GM23248 (cell line): ENCODE measurements around the gene NKAIN2. TPM values are rescaled to one million over a fixed set of nuclear protein-coding genes. Genes with fewer than 3 reads are reported as not detected.

Experiments used
- DNase-seq: peaks from one replicate; pipeline ENCODE4 v3.0.0-alpha.2; 2015
- H2AFZ ChIP-seq: fragments of 200-600 bp; sonication (generic); 2 replicates; pipeline ENCODE4 v1.6.1; 2016; ENCODE audit warnings: antibody characterized with exemption
- H3F3A ChIP-seq: fragments of 200-600 bp; sonication (generic); 2 replicates; pipeline ENCODE4 v1.6.1; 2016; ENCODE audit warnings: mild to moderate bottlenecking, antibody characterized with exemption, mixed run types; ENCODE audit not compliant: insufficient read depth
- H3K27ac ChIP-seq: fragments of 200-600 bp; sonication (generic); 2 replicates; pipeline ENCODE4 v1.5.1; 2016; ENCODE audit warnings: mild to moderate bottlenecking
- H3K27me3 ChIP-seq: fragments of 200-600 bp; sonication (generic); replicated peaks from 2 replicates; pipeline ENCODE4 v1.6.1; 2016; ENCODE audit warnings: mild to moderate bottlenecking; ENCODE audit not compliant: insufficient read depth
- H3K36me3 ChIP-seq: fragments of 200-600 bp; sonication (generic); 2 replicates; pipeline ENCODE4 v1.6.1; 2016; ENCODE audit warnings: low read depth, mild to moderate bottlenecking
- H3K4me1 ChIP-seq: fragments of 200-600 bp; sonication (generic); 2 replicates; pipeline ENCODE4 v1.6.1; 2016; ENCODE audit warnings: mild to moderate bottlenecking; ENCODE audit not compliant: insufficient read depth
- H3K4me2 ChIP-seq: fragments of 200-600 bp; sonication (generic); one replicate; pipeline ENCODE4 v1.6.1; 2016; ENCODE audit warnings: mild to moderate bottlenecking; ENCODE audit not compliant: unreplicated experiment
- H3K4me3 ChIP-seq: fragments of 200-600 bp; sonication (generic); 2 replicates; pipeline ENCODE4 v1.5.1; 2016; ENCODE audit warnings: mild to moderate bottlenecking
- H3K79me2 ChIP-seq: fragments of 200-600 bp; sonication (generic); 2 replicates; pipeline ENCODE4 v1.6.1; 2016; ENCODE audit warnings: mild to moderate bottlenecking; ENCODE audit not compliant: insufficient read depth
- H3K9ac ChIP-seq: fragments of 200-600 bp; sonication (generic); 2 replicates; pipeline ENCODE4 v1.6.1; 2016; ENCODE audit warnings: mild to moderate bottlenecking
- H3K9me2 ChIP-seq: fragments of 200-600 bp; sonication (generic); 2 replicates; pipeline ENCODE4 v1.6.1; 2016; ENCODE audit warnings: mixed run types, mild to moderate bottlenecking, moderate library complexity; ENCODE audit not compliant: insufficient read depth
- H3K9me3 ChIP-seq: fragments of 200-600 bp; sonication (generic); one replicate; pipeline ENCODE4 v1.6.1; 2017; ENCODE audit warnings: low read depth
- H4K20me1 ChIP-seq: fragments of 200-600 bp; sonication (generic); 2 replicates; pipeline ENCODE4 v1.6.0; 2016; ENCODE audit not compliant: insufficient read depth
- EZH2 ChIP-seq: fragments of 200-600 bp; sonication (generic); IDR thresholded peaks from 2 replicates; pipeline ENCODE4 v1.6.1; 2018; ENCODE audit warnings: antibody characterized with exemption, mild to moderate bottlenecking; ENCODE audit not compliant: insufficient read depth, poor library complexity, severe bottlenecking
- EZH2phosphoT487 ChIP-seq: fragments of 200-600 bp; sonication (generic); IDR thresholded peaks from 2 replicates; pipeline ENCODE4 v1.6.1; 2018; ENCODE audit warnings: antibody characterized with exemption, moderate library complexity, mild to moderate bottlenecking, low read depth; ENCODE audit not compliant: insufficient read depth
- WGBS, 2 experiments: methylation state at CpG; one replicate each; pipeline ENCODE4 v1.1.6; 2015 to 2017; ENCODE audit warnings: low lambda C conversion rate in 2 of 2, low coverage in 1 of 2; ENCODE audit errors: missing lambda C conversion rate in 2 of 2; 5-methylcytosine and 5-hydroxymethylcytosine counted together
- in situ Hi-C: fragments of 300-500 bp; cut with MboI; formaldehyde crosslinking; loops from 2 replicates; pipeline ENCODE4 v1.15.0; 2020
- polyA plus RNA-seq: library from polyadenylated mRNA; unstranded; fragments of >200 nt; fragmentation: Nextera tagmentation; extraction: Ambion mirVana; gene quantifications from 2 replicates; pipeline ENCODE4 v1.2.1, GENCODE V29; 2016
- total RNA-seq: library from RNA; depleted of rRNA; stranded (reverse); fragments of >200 nt; shearing (Covaris generic); gene quantifications from 2 replicates; pipeline ENCODE4 v1.2.3, GENCODE V29; 2014

The NKAIN2 gene
- total and polyA plus RNA-seq, 2 experiments from 2014 or later = not detected

- H2AFZ ChIP-seq = no peak overlapping the region
- H3K27ac ChIP-seq = no peak overlapping the region
Observed at GRCh38 chr6:124066946-124067552, 263.4 kb downstream of the NKAIN2 start.

GRCh38 chr6:124069230-124069950, 265.7 kb downstream of the NKAIN2 start:
- Histone ChIP-seq H3K79me2 (no peaks in the 10 kb centered on the region), H3K27ac (no peak overlapping the region), H3K9me2 (no peaks in the 10 kb centered on the region), H3K27me3 (no peaks in the 10 kb centered on the region), H3F3A (no peaks in the 10 kb centered on the region), H3K4me2 (no peak overlapping the region), H2AFZ (no peak overlapping the region), H3K36me3 (no peaks in the 10 kb centered on the region), H3K9me3 (no peaks in the 10 kb centered on the region), H3K4me3 (no peak overlapping the region), H3K9ac (no peak overlapping the region), H3K4me1 (no peaks in the 10 kb centered on the region), H4K20me1 (no peaks in the 10 kb centered on the region)
- in situ Hi-C loops = no loop called here
- 35 to 39% methylated on average over 5 of the region's 5 CpGs for WGBS, 2 experiments
- TF ChIP-seq EZH2phosphoT487 (no peak), EZH2 (no peak)
- no peak for DNase-seq

More at GRCh38 chr6:124066946-124067552, 263.4 kb downstream of the NKAIN2 start:
- H3K9me2 ChIP-seq = no peaks in the 10 kb centered on the region
- H3K9ac ChIP-seq = no peak overlapping the region
- H3K4me2 ChIP-seq = no peak overlapping the region
- H3K36me3 ChIP-seq = no peaks in the 10 kb centered on the region
- 14 to 18% methylated on average over 6 of the region's 6 CpGs for WGBS, 2 experiments
- TF ChIP-seq EZH2 (no peak), EZH2phosphoT487 (no peak)
- no peaks in the 10 kb centered on the region for H4K20me1 ChIP-seq
- H3K4me3 ChIP-seq = no peak overlapping the region
- H3F3A ChIP-seq = no peaks in the 10 kb centered on the region
- no peak for DNase-seq
- H3K9me3 ChIP-seq = no peaks in the 10 kb centered on the region
- H3K4me1 ChIP-seq = no peaks in the 10 kb centered on the region
- no peaks in the 10 kb centered on the region for H3K79me2 ChIP-seq
- in situ Hi-C loops = no loop called here
- no peaks in the 10 kb centered on the region for H3K27me3 ChIP-seq

GRCh38 chr6:124073021-124073420, 269.4 kb downstream of the NKAIN2 start:
- Histone ChIP-seq H3K4me1 (no peaks in the 10 kb centered on the region), H3K27ac (no peak overlapping the region), H3K4me2 (no peak overlapping the region), H3K36me3 (no peaks in the 10 kb centered on the region), H3K27me3 (no peaks in the 10 kb centered on the region), H3F3A (no peaks in the 10 kb centered on the region), H3K9me3 (no peaks in the 10 kb centered on the region), H3K9me2 (no peaks in the 10 kb centered on the region), H3K4me3 (no peak overlapping the region), H3K79me2 (no peaks in the 10 kb centered on the region), H4K20me1 (no peaks in the 10 kb centered on the region), H3K9ac (no peak overlapping the region), H2AFZ (no peak overlapping the region)
- 22 to 27% methylated on average over 6 of the region's 6 CpGs for WGBS, 2 experiments
- TF ChIP-seq EZH2phosphoT487 (no peak), EZH2 (no peak)
- no peak for DNase-seq
- in situ Hi-C loops = no loop called here

GRCh38 chr6:124073820-124074587, 270.3 kb downstream of the NKAIN2 start:
- H3K4me1 ChIP-seq = no peaks in the 10 kb centered on the region
- H3K4me2 ChIP-seq = no peak overlapping the region
- H3K79me2 ChIP-seq = no peaks in the 10 kb centered on the region
- no peaks in the 10 kb centered on the region for H3K27me3 ChIP-seq
- TF ChIP-seq EZH2phosphoT487 = no peak
- TF ChIP-seq EZH2 = no peak
- in situ Hi-C loops = no loop called here
- no peak for DNase-seq
- no peak overlapping the region for H3K27ac ChIP-seq
- H3F3A ChIP-seq = no peaks in the 10 kb centered on the region
- 17 to 23% methylated on average over 6 of the region's 6 CpGs for WGBS, 2 experiments
- no peak overlapping the region for H2AFZ ChIP-seq
- H3K9ac ChIP-seq = no peak overlapping the region
- H3K4me3 ChIP-seq = no peak overlapping the region
- H3K36me3 ChIP-seq = no peaks in the 10 kb centered on the region
- H3K9me3 ChIP-seq = no peaks in the 10 kb centered on the region
- no peaks in the 10 kb centered on the region for H3K9me2 ChIP-seq
- no peaks in the 10 kb centered on the region for H4K20me1 ChIP-seq
